K562 (cell line): ENCODE results near the gene CGREF1. TPM values are rescaled to one million over a fixed set of nuclear protein-coding genes. Genes with fewer than 3 reads are reported as not detected.

Experiments
- ATF3 ChIP-seq, 2 experiments: fragments of 450-650 bp in 1 of 2; sonication (generic) in 1 of 2; formaldehyde crosslinking in 1 of 2; IDR thresholded peaks in 1 of 2; conservative IDR thresholded peaks in 1 of 2; 2 replicates each; pipeline versions ENCODE4 v1.6.1 to v1.8.1; 2016 to 2023; ENCODE audit warnings: mild to moderate bottlenecking in 2 of 2, moderate library complexity in 2 of 2, inconsistent platforms in 1 of 2, missing genetic modification reagents in 1 of 2
- ETV1 ChIP-seq: fragments of 450-650 bp; conservative IDR thresholded peaks from 2 replicates; pipeline ENCODE4 v1.6.1; 2016; ENCODE audit warnings: missing genetic modification characterization, control low read depth, low read depth, missing compliant biosample characterization
- HLTF ChIP-seq: fragments of 450-650 bp; IDR thresholded peaks from 2 replicates; pipeline ENCODE4 v1.6.1; 2016
- MAX ChIP-seq: sonication (generic); formaldehyde crosslinking; IDR thresholded peaks from 2 replicates; pipeline ENCODE4 v1.9.0; 2022; ENCODE audit warnings: mild to moderate bottlenecking, missing genetic modification reagents
- MCM3 ChIP-seq: fragments of 450-650 bp; IDR thresholded peaks from 2 replicates; pipeline ENCODE4 v1.6.1; 2016
- MTA1 ChIP-seq: fragments of 450-650 bp; IDR thresholded peaks from 2 replicates; pipeline ENCODE4 v1.6.1; 2017; ENCODE audit warnings: borderline replicate concordance
- MTA2 ChIP-seq: fragments of 450-650 bp; IDR thresholded peaks from 2 replicates; pipeline ENCODE4 v1.6.1; 2016; ENCODE audit warnings: low read depth
- PATZ1 ChIP-seq: fragments of 250-450 bp; sonication (Bioruptor Pico); IDR thresholded peaks from 2 replicates; pipeline ENCODE4 v1.5.0; 2020; ENCODE audit warnings: mild to moderate bottlenecking, borderline replicate concordance
- RBBP5 ChIP-seq: fragments of 200-600 bp; sonication (generic); IDR thresholded peaks from 2 replicates; pipeline ENCODE4 v1.6.1; 2012; ENCODE audit warnings: borderline replicate concordance, mild to moderate bottlenecking, low read length, control low read depth, inconsistent platforms; ENCODE audit not compliant: insufficient read depth, poor library complexity, severe bottlenecking
- TCFL5 ChIP-seq: fragments of 250-450 bp; sonication (Bioruptor Pico); conservative IDR thresholded peaks from 2 replicates; pipeline ENCODE4 v1.6.1; 2021; ENCODE audit warnings: mild to moderate bottlenecking, moderate library complexity, matching md5 sums
- VEZF1 ChIP-seq: fragments of 200-800 bp; sonication (Bioruptor generic); IDR thresholded peaks from 2 replicates; pipeline ENCODE4 v1.6.1; 2017; ENCODE audit warnings: missing genetic modification characterization, missing compliant biosample characterization
- ZNF699 ChIP-seq: fragments of 250-450 bp; sonication (Bioruptor Pico); IDR thresholded peaks from 2 replicates; pipeline ENCODE4 v1.8.0; 2021; ENCODE audit warnings: mild to moderate bottlenecking, moderate library complexity; ENCODE audit not compliant: insufficient replicate concordance
- ZSCAN32 ChIP-seq: fragments of 450-650 bp; formaldehyde crosslinking; IDR thresholded peaks from 2 replicates; pipeline ENCODE4 v1.4.0; 2020; ENCODE audit warnings: mild to moderate bottlenecking, moderate library complexity
- polyA plus RNA-seq, 8 experiments: library from polyadenylated mRNA; depleted of rRNA in 4 of 8; stranded (reverse) in 5 of 8; unstranded in 3 of 8; fragments of >200 nt; fragmentation: Nextera tagmentation in 2 of 8; fragmentation: Illumina TruSeq in 1 of 8; extraction: Ambion mirVana in 2 of 8; extraction: Trizol in 1 of 8; gene quantifications; 2 replicates each; pipeline versions ENCODE4 v1.2.1 to v1.2.3, GENCODE V29; 2011 to 2014; ENCODE audit warnings: inconsistent platforms in 1 of 8, missing spikeins in 1 of 8
- total RNA-seq, 7 experiments: library from RNA; depleted of rRNA in 6 of 7; stranded (reverse); fragments of >200 nt in 6 of 7; fragmentation: Illumina TruSeq in 2 of 7; extraction: Trizol in 2 of 7; gene quantifications; 2 replicates each; pipeline versions ENCODE4 v1.2.1 to v1.2.3, GENCODE V29; 2011 to 2021; ENCODE audit warnings: low replicate concordance in 1 of 7
- TF ChIP-seq, protein P1 (sequence below), 2 experiments: fragments of 150-350 bp in 1 of 2; IDR thresholded peaks; 2 replicates each; pipeline ENCODE4 v1.6.1; 2012 to 2016; ENCODE audit warnings: low read depth in 2 of 2, low read length in 2 of 2, mild to moderate bottlenecking in 1 of 2, moderate library complexity in 1 of 2

Gene CGREF1
- total and polyA plus RNA-seq, 9 of the 15 experiments (the other 6 are each of a cell fraction or from before 2014, with no cell fraction given), result 0.07 to 0.50 (median 0.37) TPM

GRCh38 chr2:27162151-27163121, 43.5 kb upstream of the CGREF1 start (continued):
- TF ChIP-seq, protein P1, sequence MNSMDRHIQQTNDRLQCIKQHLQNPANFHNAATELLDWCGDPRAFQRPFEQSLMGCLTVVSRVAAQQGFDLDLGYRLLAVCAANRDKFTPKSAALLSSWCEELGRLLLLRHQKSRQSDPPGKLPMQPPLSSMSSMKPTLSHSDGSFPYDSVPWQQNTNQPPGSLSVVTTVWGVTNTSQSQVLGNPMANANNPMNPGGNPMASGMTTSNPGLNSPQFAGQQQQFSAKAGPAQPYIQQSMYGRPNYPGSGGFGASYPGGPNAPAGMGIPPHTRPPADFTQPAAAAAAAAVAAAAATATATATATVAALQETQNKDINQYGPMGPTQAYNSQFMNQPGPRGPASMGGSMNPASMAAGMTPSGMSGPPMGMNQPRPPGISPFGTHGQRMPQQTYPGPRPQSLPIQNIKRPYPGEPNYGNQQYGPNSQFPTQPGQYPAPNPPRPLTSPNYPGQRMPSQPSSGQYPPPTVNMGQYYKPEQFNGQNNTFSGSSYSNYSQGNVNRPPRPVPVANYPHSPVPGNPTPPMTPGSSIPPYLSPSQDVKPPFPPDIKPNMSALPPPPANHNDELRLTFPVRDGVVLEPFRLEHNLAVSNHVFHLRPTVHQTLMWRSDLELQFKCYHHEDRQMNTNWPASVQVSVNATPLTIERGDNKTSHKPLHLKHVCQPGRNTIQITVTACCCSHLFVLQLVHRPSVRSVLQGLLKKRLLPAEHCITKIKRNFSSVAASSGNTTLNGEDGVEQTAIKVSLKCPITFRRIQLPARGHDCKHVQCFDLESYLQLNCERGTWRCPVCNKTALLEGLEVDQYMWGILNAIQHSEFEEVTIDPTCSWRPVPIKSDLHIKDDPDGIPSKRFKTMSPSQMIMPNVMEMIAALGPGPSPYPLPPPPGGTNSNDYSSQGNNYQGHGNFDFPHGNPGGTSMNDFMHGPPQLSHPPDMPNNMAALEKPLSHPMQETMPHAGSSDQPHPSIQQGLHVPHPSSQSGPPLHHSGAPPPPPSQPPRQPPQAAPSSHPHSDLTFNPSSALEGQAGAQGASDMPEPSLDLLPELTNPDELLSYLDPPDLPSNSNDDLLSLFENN (IDR thresholded peaks at IDR 0.05; ENCODE audit: low read depth in 2 of 2, low read length in 2 of 2), result no peak
- TF ChIP-seq MTA2 (no peak), MTA1 (no peak), RBBP5 (no peak), MCM3 (no peak), PATZ1 (CRISPR knock-in tag) (no peak), ETV1 (tag) (no peak), ZNF699 (no peak), MAX (CRISPR knock-in tag) (no peak), ZSCAN32 (CRISPR knock-in tag) (no peak), TCFL5 (CRISPR knock-in tag) (no peak), ATF3 (IDR thresholded peaks at IDR 0.05) (peak; percentile 61; the same call in 1 of the 2 replicates), ATF3 (CRISPR knock-in tag; conservative IDR thresholded peaks at IDR 0.05) (0 out of 2 replicates have a peak, but pooled peaks have one; percentile 21), VEZF1 (no peak), HLTF (no peak)
